Measurements from ENCODE around the gene IL11. TPM values are rescaled to one million over a fixed set of nuclear protein-coding genes. Genes with fewer than 3 reads are reported as not detected.
A peak's percentile ranks its signal among the peaks of the same experiment; 100 is the strongest.

Gene IL11
- total RNA-seq, 1 donor from 2014 or later, result 10.0 TPM

DNA sequence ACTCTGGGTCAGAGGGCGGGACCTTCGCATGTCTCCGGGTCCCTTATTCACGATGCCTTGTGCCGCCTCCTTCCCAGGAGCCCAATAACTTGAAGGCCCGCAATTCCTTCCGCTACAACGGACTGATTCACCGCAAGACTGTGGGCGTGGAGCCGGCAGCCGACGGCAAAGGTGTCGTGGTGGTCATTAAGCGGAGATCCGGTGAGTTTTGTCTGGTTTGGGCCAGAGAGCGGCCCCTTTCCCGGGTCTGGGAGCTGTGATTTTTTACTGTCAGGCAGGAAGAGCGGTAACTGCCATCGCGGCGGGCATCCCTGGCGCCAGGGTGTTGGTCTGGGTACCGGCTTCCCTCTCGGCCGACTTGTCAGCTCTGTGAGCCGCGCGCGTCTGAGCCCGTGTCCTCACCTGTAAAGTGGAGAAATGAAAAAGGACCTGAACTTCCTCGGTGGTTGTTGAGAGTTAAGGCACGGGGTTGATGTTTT, 16.3 kb upstream of the IL11 start:
- Mint-ChIP-seq H3K27ac (peak overlapping the region; percentile 97), H3K4me3 (peak overlapping the region; percentile 99), H3K36me3 (peaks cover 20% of the 10 kb centered on the region), H3K4me1 (peaks cover 55% of the 10 kb centered on the region), H3K27me3 (ENCODE audit: low read depth) (no peaks in the 10 kb centered on the region), H3K9me3 (no peaks in the 10 kb centered on the region)
- TF ChIP-seq, protein P1, sequence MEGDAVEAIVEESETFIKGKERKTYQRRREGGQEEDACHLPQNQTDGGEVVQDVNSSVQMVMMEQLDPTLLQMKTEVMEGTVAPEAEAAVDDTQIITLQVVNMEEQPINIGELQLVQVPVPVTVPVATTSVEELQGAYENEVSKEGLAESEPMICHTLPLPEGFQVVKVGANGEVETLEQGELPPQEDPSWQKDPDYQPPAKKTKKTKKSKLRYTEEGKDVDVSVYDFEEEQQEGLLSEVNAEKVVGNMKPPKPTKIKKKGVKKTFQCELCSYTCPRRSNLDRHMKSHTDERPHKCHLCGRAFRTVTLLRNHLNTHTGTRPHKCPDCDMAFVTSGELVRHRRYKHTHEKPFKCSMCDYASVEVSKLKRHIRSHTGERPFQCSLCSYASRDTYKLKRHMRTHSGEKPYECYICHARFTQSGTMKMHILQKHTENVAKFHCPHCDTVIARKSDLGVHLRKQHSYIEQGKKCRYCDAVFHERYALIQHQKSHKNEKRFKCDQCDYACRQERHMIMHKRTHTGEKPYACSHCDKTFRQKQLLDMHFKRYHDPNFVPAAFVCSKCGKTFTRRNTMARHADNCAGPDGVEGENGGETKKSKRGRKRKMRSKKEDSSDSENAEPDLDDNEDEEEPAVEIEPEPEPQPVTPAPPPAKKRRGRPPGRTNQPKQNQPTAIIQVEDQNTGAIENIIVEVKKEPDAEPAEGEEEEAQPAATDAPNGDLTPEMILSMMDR (IDR thresholded peaks at IDR 0.05; ENCODE audit: unreplicated experiment), result no peak
- no peak for DNase-seq (ENCODE audit: low spot score in 2 of 2, unreplicated experiment in 2 of 2)

DNA sequence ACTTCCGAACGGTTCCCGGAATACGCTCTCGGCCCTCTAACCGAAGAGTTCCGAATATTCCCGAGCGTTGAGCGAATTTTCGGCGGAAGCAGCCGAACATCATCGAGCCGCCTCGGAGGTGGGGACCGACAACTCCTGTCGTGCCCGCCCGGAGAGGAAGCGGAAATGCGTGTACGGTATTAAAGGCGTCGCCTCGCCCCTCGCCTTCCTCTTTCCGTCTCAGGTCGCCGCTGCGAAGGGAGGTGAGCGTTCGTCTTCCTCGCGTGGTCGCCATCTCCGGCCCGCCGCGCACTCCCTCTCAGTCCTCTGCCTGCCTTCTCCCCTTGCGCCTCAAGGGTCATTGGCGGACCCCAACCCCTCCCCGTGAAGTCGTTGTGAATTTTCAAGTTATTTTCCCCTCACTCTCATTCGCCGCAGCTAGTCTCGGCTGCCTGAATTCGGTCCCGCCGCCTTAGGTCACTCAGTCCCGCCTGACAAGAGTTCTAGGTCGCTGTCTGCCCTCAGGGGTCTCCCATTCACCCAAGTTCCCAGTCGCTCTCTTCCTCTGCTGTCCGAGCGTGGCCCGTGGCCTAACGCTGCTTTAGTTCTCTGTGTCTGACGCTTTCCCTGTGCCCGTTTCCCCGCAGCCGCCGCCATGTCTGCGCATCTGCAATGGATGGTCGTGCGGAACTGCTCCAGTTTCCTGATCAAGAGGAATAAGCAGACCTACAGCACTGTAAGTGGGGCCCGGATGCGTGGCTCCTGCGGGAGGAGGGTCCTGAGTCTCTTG, 15.6 kb upstream of the IL11 start, which contains the start of gene RPL28:
RPL28 (plus strand) TSS at position 209 of the 769 bp plus-strand sequence; CDS start at position 635, 426 bp downstream.
- Mint-ChIP-seq H3K4me1 (peaks cover 55% of the 10 kb centered on the region), H3K27me3 (ENCODE audit: low read depth) (no peaks in the 10 kb centered on the region), H3K9me3 (no peaks in the 10 kb centered on the region), H3K36me3 (peaks cover 20% of the 10 kb centered on the region), H3K4me3 (peak within 1 kb of the TSS; percentile 99), H3K27ac (peak within 1 kb of the TSS; percentile 97)
- peak; percentile 90 to 99 for DNase-seq (ENCODE audit: low spot score in 2 of 2, unreplicated experiment in 2 of 2)
- TF ChIP-seq, protein P1 (IDR thresholded peaks at IDR 0.05; ENCODE audit: unreplicated experiment), result no peak

GRCh38 chr19:55384920-55385723, 14.9 kb upstream of the IL11 start:
- TF ChIP-seq, protein P1 (IDR thresholded peaks at IDR 0.05; ENCODE audit: unreplicated experiment), result no peak
- H3K9me3 Mint-ChIP-seq, result no peaks in the 10 kb centered on the region
- peak; percentile 88 to 96 for DNase-seq (ENCODE audit: low spot score in 2 of 2, unreplicated experiment in 2 of 2)
- H3K27ac Mint-ChIP-seq, result peak overlapping the region; percentile 97
- H3K27me3 Mint-ChIP-seq (ENCODE audit: low read depth), result no peaks in the 10 kb centered on the region
- peaks cover 16% of the 10 kb centered on the region for H3K36me3 Mint-ChIP-seq
- H3K4me3 Mint-ChIP-seq, result peak overlapping the region; percentile 99
- peaks cover 51% of the 10 kb centered on the region for H3K4me1 Mint-ChIP-seq

- H3K4me3 Mint-ChIP-seq, result peak within 1 kb of the TSS; percentile 99
- no peaks in the 10 kb centered on the region for H3K27me3 Mint-ChIP-seq (ENCODE audit: low read depth)
- H3K36me3 Mint-ChIP-seq, result peaks cover 12% of the 10 kb centered on the region
- no peaks in the 10 kb centered on the region for H3K9me3 Mint-ChIP-seq
- H3K4me1 Mint-ChIP-seq, result peaks cover 46% of the 10 kb centered on the region
- peak within 1 kb of the TSS; percentile 97 for H3K27ac Mint-ChIP-seq
- no peak for DNase-seq (ENCODE audit: low spot score in 2 of 2, unreplicated experiment in 2 of 2)
- TF ChIP-seq, protein P1 (IDR thresholded peaks at IDR 0.05; ENCODE audit: unreplicated experiment), result no peak
Measured at GRCh38 chr19:55384131-55384919, 14.1 kb upstream of the IL11 start, which contains the start of gene TMEM238. TMEM238 (minus strand) TSS chr19:55384292; CDS start chr19:55384259, 33 bp downstream.
